Peyer's patch (tissue), 4 donors: ENCODE results near the gene TRIM9. TPM values are rescaled to one million over a fixed set of nuclear protein-coding genes. Genes with fewer than 3 reads are reported as not detected.

ENCODE experiments used
- DNase-seq, 3 donors: peaks; one replicate each; pipeline ENCODE4 v3.0.0-alpha.2; 2017 to 2019
- H3K27ac ChIP-seq, 4 donors: fragments of 200-600 bp; sonication (generic); one replicate each; pipeline ENCODE4 v1.5.1; 2016 to 2019
- H3K27me3 ChIP-seq, 2 donors: fragments of 200-600 bp; sonication (generic); one replicate each; pipeline ENCODE4 v1.5.1; 2019
- H3K36me3 ChIP-seq, 3 donors: fragments of 200-600 bp; sonication (generic); one replicate each; pipeline ENCODE4 v1.5.1; 2016 to 2019
- H3K4me1 ChIP-seq, 4 donors: fragments of 200-600 bp; sonication (generic); one replicate each; pipeline ENCODE4 v1.5.1; 2016 to 2019
- H3K4me3 ChIP-seq, 4 donors: fragments of 200-600 bp; sonication (generic); 1 replicate in 3 of 4; 2 replicates in 1 of 4; pipeline ENCODE4 v1.5.1; 2016 to 2019; ENCODE audit warnings: mild to moderate bottlenecking in 1 of 4
- H3K9me3 ChIP-seq, 4 donors: fragments of 200-600 bp; sonication (generic); one replicate each; pipeline ENCODE4 v1.5.1; 2016 to 2019; ENCODE audit warnings: mild to moderate bottlenecking in 1 of 4
- POLR2A ChIP-seq, 2 donors: fragments of 450-650 bp; IDR thresholded peaks; one replicate each; pipeline ENCODE4 v1.5.1; 2017; ENCODE audit warnings: antibody characterized with exemption in 2 of 2, mild to moderate bottlenecking in 2 of 2, moderate library complexity in 2 of 2
- total RNA-seq, 4 donors: library from RNA; depleted of rRNA; stranded (reverse); fragments of >200 nt; gene quantifications; one replicate each; pipeline ENCODE4 v1.1.0, GENCODE V29; 2016
- TF ChIP-seq, protein P1 (sequence below), 6 experiments: fragments of 450-650 bp in 4 of 6; fragments of 200-600 bp in 2 of 6; sonication (generic) in 1 of 6; IDR thresholded peaks; one replicate each; pipeline ENCODE4 v1.5.1; 2017 to 2019; ENCODE audit warnings: antibody characterized with exemption in 6 of 6, mild to moderate bottlenecking in 3 of 6, moderate library complexity in 1 of 6

The TRIM9 gene
- total RNA-seq, 4 donors from 2014 or later: 0.35 to 5.0 (median 2.2) TPM

DNA sequence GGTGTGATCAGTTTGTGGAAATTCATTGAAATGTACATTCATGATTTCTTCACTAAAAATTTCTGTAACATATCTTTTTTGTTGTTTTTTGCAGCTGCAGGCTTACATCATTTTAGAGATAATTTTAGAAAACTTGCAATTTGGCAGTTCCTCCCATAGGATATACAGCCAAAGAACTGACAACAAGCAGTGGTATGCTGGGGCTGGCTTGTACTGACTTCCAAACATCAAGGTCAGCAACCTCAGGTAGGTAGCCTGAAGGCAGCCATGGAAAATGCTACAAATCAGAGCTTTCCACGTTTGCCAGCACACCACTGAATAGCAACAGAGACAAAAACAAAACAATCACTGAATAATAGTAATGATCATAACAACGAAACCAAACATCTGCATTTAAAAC is 21.2 kb downstream of the TRIM9 start:
- Histone ChIP-seq H3K36me3 (no peaks in the 10 kb centered on the region), H3K4me1 (no peaks in the 10 kb centered on the region), H3K27ac (no peak overlapping the region), H3K9me3 (no peaks in the 10 kb centered on the region), H3K27me3 (no peaks in the 10 kb centered on the region), H3K4me3 (no peak overlapping the region)
- TF ChIP-seq, protein P1, sequence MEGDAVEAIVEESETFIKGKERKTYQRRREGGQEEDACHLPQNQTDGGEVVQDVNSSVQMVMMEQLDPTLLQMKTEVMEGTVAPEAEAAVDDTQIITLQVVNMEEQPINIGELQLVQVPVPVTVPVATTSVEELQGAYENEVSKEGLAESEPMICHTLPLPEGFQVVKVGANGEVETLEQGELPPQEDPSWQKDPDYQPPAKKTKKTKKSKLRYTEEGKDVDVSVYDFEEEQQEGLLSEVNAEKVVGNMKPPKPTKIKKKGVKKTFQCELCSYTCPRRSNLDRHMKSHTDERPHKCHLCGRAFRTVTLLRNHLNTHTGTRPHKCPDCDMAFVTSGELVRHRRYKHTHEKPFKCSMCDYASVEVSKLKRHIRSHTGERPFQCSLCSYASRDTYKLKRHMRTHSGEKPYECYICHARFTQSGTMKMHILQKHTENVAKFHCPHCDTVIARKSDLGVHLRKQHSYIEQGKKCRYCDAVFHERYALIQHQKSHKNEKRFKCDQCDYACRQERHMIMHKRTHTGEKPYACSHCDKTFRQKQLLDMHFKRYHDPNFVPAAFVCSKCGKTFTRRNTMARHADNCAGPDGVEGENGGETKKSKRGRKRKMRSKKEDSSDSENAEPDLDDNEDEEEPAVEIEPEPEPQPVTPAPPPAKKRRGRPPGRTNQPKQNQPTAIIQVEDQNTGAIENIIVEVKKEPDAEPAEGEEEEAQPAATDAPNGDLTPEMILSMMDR (IDR thresholded peaks at IDR 0.05): no peak
- TF ChIP-seq POLR2A (IDR thresholded peaks at IDR 0.05): no peak
- DNase-seq: no peak

GRCh38 chr14:51072976-51073375 is 21.9 kb downstream of the TRIM9 start:
- H3K27me3 ChIP-seq: no peaks in the 10 kb centered on the region
- DNase-seq: no peak
- H3K9me3 ChIP-seq: no peaks in the 10 kb centered on the region
- H3K4me3 ChIP-seq: no peak overlapping the region
- no peaks in the 10 kb centered on the region for H3K36me3 ChIP-seq
- no peak overlapping the region for H3K27ac ChIP-seq
- no peak for TF ChIP-seq POLR2A (IDR thresholded peaks at IDR 0.05)
- TF ChIP-seq, protein P1 (IDR thresholded peaks at IDR 0.05): no peak
- no peaks in the 10 kb centered on the region for H3K4me1 ChIP-seq

DNA sequence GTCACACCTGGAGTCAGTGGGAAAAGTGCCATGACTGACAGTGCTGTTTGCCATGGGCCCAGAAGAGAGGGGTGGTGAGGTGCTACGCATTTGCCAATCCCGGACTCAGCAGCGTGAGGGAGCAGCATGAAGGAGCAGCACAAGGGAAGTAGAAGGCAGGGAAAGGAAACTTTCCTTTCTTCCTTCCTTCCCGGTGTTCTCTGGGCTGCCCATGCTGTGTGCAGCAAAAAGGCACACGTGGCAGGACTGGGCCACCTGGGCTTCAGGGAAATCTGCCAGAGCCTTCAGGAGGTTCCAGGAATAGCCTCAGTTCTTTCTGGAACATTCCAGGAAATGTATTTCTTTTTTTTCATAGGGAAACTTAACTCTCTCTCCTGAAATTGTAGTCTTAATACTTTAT is 23.0 kb downstream of the TRIM9 start:
- Histone ChIP-seq H3K27ac (no peak overlapping the region), H3K36me3 (no peaks in the 10 kb centered on the region), H3K27me3 (no peaks in the 10 kb centered on the region), H3K9me3 (no peaks in the 10 kb centered on the region), H3K4me1 (no peaks in the 10 kb centered on the region), H3K4me3 (no peak overlapping the region)
- no peak for DNase-seq
- TF ChIP-seq, protein P1 (IDR thresholded peaks at IDR 0.05): no peak
- TF ChIP-seq POLR2A (IDR thresholded peaks at IDR 0.05): no peak

DNA sequence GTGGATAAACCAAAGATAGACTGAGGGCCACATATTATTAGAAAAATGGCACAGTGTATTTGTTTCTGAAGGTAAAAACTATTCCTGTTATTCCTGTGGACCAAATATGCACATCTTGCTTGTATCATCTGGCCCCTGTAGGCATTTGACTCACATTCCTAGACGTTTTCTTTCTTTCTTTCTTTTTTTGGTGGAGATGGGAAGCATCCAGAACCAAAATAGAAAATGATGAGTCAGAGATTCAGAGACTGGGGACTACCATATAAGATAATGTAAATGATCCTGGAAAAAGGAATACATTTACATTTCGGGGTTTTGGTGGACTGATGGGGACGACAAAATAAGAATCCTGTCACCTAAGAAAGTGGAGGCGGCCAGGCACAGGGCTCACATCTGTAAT is 24.2 kb downstream of the TRIM9 start:
- no peaks in the 10 kb centered on the region for H3K9me3 ChIP-seq
- H3K36me3 ChIP-seq: no peaks in the 10 kb centered on the region
- no peaks in the 10 kb centered on the region for H3K4me1 ChIP-seq
- TF ChIP-seq, protein P1 (IDR thresholded peaks at IDR 0.05): no peak
- TF ChIP-seq POLR2A (IDR thresholded peaks at IDR 0.05): no peak
- no peak overlapping the region for H3K4me3 ChIP-seq
- no peak overlapping the region for H3K27ac ChIP-seq
- H3K27me3 ChIP-seq: no peaks in the 10 kb centered on the region
- DNase-seq: no peak

DNA sequence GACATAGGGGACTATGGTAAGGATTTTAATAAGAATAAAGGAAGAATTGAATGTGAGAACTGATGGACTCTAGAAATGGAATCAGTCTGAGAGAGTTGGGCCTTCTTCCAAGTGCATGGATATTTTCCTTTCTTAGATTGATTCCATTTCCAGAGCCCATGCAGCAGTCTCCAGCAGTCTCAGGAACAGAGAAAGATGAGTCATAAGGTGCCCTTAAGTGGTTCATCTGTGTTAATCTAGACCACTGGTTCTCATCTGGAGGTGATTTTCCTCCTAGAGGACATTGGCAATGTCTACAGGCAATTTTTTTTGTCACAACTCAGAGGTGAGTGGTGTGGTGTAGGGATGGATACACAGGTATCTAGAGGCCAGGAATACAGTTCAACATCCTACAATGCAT is 25.9 kb downstream of the TRIM9 start:
- no peaks in the 10 kb centered on the region for H3K27me3 ChIP-seq
- H3K4me1 ChIP-seq: no peaks in the 10 kb centered on the region
- H3K9me3 ChIP-seq: no peaks in the 10 kb centered on the region
- DNase-seq: no peak
- no peak overlapping the region for H3K4me3 ChIP-seq
- no peak overlapping the region for H3K27ac ChIP-seq
- no peaks in the 10 kb centered on the region for H3K36me3 ChIP-seq
- TF ChIP-seq, protein P1 (IDR thresholded peaks at IDR 0.05): no peak
- TF ChIP-seq POLR2A (IDR thresholded peaks at IDR 0.05): no peak

DNA sequence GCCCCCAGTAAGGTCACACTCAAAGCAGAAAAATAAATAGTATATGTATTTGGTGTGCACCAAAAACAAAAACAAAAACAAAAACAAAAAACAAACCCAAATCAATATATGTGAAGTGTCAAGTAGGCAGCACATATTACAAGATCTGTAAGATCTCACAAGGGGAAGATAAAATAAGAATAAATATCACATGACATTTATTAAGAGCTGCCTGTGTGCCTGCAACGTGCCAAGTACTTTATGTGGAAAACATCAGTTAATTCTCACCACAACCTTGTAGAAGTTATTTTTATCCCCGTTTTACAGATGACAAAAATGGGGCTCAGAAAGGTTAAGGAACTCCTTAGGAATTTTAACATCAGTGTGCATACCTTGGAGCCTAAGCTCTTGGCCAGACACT is 26.6 kb downstream of the TRIM9 start:
- TF ChIP-seq, protein P1 (IDR thresholded peaks at IDR 0.05): no peak
- no peak for TF ChIP-seq POLR2A (IDR thresholded peaks at IDR 0.05)
- Histone ChIP-seq H3K4me1 (no peaks in the 10 kb centered on the region), H3K36me3 (no peaks in the 10 kb centered on the region), H3K27me3 (no peaks in the 10 kb centered on the region), H3K9me3 (no peaks in the 10 kb centered on the region), H3K4me3 (no peak overlapping the region), H3K27ac (no peak overlapping the region)
- no peak for DNase-seq
